NCI-H146 (cell line): Measurements from ENCODE around the gene EZH2.

Experiments used
- DNase-seq: peaks from one replicate; lab custom pipeline; 2025; lab: John Stamatoyannopoulos, UW

The EZH2 gene

DNA sequence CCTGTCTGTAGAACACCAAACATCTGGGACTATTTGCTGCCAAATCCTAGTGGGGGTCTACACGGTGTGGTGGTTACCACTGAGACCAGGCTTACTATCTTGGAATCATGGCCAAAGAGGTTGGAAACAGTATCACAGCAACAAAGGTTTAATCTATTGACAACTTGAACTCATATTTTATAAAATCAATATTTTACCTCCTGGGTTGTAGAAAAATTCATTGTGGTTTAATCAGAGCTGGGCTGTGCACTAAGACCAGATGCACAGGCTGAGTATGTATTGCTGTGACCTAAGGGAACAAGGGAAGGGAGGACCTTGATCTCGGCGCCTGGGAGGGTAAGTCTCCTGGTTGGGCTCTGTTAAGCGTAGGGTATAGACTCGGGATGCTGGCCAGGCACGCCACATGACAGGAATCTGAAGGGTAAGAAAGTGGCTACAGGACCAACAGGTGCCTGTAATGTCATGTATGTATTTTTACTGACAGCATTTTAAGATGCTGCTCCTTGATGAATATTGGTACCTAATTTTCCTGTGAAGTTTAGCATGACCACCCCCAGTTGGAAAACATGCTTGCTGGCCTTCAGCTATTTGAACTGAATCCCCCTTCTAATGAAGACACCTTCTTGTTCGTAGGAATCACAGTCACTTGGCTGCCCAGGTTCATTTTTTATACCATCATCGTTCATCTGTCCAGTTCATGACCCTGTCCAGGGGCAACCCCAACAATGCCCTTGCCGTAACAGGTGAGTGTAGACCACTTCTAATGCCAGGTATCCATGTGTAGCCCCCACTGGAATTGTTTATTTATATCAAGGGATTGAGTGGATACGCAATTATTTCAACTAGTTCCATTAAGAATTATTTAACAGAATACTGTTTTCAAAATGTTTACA, 79.5 kb downstream of the EZH2 start:
- DNase-seq: no peak

DNA sequence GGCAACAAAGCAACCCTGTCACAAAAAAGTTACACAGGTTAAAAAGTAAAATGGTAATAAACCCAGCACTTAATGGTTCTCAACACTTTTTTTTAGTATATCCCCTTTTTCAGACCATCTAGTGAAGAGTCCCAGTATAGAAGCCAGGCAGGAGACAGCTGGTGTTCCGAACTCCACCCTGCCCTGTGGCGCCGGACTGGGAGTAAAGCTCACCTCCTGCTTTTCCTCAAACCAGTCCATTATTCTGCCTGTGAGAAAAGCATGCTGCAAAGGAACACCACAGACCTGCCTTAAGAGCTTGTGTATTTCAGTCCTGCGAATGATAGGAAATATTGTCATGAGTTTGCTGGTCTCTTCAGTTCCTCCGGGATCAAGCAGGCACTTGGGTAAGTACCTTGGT, 81.0 kb downstream of the EZH2 start:
- no peak for DNase-seq

DNA sequence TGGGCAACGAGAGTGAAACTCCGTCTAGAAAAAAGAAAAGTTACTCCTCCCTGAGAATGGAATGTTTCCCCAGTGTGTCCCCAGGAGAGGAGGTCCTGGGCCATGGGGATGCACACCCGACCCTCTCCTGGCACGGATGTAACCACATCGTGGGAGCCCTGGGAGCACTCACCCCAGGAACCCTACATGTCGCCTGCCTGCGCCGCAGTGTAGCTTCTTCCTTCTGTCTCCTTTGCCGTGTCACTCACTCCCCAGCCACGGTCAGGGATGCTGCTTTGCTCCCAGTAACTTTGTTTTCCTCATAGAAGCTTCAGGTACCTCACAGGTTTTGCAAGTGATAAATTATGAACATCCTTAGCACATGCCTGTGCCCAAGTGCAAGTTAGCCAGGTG, 82.0 kb downstream of the EZH2 start:
- no peak for DNase-seq

DNA sequence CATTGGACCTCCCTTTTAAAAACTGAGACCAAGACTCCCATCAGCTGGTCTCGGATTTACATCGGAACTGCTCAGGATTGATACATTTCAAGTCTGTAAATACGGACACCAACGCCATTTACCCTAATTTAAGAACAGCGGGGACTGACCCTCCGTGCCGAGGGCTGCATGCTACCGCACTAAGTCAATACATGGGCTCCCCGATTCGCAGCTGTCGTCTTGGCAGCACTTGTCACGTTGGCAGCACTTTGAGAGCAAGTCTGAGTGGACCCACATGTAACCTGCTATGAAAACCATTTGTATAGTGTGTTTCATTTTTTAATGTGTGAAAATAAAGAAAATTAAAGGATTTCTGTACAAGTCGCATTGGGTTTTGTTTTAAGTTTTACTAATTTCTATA, 83.4 kb downstream of the EZH2 start:
- no peak for DNase-seq

DNA sequence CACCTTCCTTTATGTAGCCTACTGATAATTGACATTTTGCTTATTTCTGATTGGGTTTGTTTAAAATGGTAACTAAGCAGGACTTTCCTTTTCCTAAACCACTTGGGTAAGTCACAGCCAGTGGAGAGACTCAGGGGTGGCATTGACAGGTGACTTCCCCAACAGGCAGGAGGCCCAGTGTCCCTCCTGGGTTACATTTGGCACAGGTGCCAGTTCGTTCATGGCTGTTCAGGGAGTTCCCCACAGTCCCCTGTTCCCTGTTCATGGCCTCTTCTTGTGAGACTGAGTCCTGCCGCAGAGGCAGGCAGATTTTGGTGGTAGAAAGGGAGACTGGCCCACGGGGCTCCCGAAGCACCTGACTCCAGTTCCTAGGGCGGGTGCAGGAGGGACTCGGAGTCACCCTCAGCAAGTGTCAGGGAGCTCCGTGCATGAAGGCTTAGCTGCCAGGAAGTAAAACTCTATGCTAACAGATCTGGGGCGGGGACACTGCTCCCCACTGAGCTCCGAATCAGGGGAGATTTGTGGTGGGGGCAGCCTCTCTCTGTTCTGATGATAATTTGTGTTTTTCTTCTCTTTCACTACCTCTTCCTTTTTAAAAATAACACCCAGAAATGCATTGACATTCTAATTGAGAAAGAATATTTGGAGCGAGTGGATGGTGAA, 84.1 kb downstream of the EZH2 start:
- DNase-seq: no peak

DNA sequence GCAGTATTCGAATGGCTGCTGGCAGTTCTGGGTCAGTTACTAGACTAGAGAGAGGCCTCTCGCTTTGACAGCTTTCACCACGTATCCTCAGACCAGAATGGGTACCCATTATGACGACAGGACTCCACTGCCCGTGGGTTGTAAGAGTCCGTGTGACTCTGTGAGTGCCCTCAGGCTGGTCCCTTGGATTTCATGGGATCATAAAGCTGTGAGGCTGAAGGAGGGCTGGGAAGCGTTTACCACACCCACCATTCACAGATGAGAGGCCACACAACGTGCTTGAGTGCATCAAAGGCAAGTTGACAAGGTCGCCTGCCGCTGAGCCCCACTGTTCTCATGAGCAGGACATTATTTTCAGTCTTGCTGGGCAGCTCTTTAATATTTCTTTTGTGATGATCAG, 87.2 kb downstream of the EZH2 start:
- DNase-seq: no peak

DNA sequence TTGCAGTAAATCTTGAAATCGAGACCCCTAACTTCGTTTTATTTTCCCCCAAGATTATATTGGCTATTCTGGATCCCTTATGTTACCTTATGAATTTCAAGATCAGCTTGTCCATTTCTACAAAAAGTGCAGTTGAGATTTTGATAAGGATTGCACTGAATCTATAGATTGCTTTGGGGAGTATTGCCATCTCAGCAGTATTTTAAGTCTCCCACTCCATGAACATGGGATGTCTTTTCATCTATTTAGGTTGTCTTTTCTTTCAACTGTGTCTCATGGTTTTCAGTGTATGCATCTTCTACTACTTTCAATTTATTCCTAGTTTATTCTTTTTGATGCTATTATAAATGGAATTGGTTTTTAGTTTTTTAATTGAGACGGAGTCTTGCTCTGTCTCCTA, 89.6 kb downstream of the EZH2 start:
- DNase-seq: no peak

DNA sequence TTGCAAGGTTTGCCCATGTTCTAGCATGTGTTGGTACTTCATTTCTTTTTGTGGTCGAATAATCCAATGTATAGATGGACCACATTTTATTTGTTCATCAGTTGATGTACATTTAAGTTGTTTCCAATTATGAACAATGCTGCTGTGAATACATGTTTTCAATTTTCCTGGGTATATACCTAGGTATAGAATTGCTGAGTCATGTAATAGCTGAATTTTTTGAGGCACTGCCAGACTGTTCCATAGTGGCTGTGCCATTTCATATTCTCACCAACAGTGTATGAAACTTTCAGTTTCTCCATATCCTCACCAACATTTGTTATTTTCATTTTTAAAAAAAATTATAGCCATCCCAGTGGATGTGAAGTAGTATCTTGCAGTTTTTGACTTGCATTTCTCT, 90.5 kb downstream of the EZH2 start:
- DNase-seq: no peak

DNA sequence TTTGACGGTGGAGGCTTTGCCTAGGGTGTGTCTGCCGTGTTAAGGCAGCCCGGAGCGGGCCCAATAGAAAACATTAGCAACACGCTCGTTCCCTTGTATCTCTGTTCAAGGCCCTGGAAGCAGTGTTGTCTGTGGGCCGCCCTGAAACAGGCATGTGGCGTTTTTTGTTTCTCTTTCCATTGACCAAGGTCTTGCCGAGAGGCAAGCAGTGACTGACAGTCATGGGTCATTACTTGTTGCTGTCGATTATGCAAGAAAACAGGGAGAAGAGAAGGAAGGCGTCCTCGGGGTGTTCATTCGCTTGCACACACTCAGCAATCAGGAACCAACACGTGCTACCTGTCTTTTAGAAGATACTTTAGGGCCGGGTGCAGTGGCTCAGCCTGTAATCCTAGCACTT, 92.5 kb downstream of the EZH2 start:
- no peak for DNase-seq

DNA sequence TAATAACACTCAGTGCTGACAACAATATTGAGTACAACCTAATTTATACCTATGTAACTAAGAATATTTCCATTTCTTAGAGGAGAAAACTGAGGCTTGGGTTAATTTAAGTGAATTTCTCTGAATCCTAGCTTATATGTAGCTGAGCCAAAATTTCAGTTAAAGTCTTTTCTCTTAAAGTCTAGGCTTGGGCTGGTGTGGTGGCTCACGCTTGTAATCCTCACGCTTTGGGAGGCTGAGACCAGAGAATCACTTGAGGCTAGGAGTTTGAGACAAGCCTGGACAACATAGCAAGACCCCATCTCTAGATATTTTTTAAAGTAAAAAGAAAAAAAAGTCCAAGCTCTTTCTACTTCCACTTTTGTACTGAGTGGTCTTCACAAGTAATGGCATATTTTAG, 93.2 kb downstream of the EZH2 start:
- no peak for DNase-seq

DNA sequence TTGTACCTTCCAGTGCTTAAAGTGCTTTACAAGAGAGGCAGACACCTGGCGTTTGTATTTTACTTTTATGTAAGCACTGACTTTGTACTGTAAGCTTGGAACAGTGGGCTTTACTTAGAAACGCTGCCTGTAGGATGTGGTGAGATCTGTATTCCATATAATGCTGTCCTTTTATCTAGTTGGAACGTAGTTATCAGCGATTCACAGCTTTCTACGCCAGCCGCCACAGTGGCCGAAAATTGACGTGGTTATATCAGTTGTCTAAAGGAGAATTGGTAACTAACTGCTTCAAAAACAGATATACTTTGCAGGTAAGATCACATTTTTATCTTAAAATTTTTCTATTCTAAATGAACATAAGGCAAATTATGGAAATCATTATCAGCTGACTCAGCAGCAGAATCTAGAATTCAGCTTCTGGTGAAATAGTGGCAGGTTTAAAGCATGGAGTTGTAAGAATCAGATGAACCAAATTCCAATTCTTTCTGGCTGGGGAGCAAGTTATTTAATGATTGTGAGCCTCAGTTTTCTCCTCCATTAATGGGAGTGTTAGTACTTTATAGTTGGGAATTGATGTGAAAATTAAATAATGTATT, 93.9 kb downstream of the EZH2 start:
- DNase-seq: no peak

DNA sequence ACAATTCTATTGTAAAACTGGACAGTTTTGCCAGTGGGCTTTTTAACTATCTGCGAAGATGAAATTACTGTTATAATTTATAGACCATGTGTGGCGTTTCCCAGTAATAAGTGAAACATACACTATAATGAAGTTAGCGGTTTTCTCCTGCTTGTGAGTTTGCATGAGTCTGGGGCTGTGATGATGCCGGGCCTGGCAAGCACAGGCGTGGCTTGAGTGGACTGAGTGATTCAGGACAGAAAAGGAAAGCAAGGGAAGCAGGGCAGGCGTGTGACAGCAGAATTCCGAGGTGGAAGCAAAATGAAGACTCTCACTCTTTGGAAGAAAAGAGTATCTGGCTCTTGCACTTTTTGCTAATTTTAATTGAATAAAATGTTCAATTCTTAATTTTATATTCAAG, 94.9 kb downstream of the EZH2 start:
- no peak for DNase-seq

DNA sequence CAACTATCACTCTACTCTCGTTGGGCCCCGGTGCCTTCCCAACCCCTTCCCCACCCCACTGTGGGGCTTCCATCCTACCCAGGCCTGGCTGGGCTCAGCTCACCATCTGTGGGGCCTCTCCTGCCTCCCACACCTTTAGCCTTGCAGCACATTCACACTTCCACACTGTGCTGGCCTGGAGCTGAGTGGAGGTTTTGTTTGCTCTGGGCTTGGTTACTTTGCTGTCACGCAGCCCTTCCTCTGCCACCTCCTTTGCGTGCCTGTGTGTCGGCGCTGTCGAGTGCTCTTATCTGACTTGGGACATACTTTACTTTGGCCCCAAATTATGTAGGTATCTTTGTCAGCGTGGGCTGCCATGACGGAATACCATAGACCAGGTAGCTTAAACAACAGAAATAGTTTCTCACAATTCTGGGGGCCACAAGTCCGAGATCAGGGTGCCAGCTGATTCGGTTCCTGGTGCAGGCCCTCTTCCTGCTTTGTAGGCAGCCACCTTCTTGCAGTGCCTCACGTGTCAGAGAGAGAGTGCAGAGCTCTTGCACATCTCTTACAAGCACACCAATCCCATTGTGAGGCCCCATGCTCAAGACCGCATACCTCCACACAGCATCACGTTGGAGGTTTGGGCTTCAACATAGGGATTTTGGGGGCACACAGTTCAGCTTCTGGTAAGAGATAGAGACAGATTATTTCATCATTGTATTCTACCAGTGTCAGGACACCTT, 96.4 kb downstream of the EZH2 start:
- DNase-seq: no peak

DNA sequence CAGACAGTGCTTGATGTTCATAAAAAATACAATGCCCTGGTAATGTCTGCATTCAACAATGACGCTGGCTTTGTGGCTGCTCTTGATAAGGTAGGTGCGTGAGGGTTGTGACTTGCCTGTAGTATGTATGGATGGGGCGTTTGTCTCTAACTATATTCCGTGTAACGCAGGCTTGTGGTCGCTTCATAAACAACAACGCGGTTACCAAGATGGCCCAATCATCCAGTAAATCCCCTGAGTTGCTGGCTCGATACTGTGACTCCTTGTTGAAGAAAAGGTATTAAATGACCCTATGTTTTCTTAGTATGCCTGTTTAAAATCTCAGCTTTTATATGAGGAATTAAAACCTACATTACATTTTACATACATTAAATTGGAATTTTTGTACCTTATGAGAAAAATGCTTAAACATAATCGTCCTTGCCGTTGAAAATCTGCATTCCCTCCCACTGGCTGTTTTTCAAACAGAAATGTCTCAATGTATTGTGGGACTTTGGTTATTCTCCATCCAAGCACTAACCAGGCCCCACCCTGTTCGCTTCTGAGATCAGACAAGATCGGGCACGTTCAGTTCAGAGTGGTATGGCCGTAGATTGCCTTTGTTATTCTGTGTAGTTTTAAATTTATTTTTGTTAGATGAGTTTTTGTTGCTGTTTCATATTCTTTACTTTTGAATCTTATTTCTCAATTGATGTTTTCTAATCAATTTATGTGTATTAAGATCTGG, 100.1 kb downstream of the EZH2 start:
- DNase-seq: no peak

DNA sequence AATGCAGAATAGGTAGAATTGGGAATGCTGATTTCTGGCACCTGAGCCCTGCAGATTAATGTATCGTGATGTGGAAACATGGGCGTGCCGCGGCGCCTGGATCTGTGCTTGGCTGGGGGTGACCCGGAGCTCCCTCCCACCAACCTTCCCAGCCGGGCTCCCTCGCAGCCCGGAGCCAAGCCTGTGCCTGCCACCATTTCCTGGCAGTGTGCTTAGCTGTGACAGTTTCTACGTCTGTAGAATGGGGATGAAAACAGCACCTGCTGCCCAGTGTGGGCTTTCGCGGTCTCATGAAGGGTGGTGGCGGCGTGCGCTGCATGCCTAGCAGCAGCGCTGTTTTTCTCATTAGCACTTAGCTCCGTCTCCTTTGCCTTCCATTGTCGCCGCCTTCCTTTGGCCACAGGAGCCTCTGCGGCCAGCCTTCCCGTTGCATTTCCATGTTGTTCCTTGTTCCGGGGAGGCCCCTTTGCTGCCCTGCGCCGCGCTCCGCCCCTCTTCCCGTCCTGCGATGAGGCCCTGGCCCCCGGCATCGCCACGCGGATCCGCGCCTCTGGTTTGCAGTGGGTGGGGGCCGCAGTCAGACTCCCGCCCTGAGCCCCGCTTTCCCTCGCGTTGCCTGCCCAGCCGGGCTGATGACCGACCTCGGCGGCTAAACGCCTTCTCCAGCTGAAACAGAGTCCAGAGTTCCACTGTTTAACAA, 101.2 kb downstream of the EZH2 start:
- peak; percentile 49 for DNase-seq

DNA sequence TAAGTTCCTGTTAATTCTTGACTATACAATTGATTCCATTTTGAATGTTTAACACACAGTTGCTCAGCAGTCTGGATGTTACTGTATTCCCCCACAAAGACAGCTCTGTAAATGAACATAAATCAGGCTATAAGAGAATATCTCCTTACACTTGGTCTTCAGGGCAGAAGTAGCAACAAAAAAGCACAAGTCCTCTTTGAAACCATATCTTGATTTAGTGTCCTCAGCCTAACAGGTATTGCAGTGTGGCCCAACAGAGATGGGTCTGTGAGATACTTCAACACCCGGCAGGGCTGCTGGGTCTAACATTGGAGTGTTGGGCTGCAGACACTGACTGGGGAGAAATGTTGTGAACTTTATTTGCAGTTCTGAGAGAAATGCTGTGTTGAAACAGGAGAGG, 109.6 kb downstream of the EZH2 start:
- DNase-seq: no peak

DNA sequence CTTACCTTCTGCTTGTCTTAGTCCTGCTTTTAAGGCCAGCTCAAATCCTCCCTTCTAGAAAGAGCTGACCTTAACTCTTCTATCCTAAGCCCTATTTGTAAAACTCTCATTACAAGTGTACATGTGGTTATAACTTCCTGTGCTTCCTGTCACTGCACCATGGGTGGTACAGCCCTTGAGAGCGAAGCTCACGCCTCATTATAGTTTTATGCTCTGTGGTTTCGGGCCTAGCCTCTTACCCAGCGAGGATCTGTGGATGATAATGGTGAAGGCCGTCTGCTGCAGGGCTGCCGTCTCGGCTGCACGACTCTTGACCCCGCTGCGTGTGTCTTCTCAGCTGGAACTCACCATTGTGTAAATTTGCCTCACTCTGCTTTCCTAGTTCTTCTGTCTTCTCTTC, 110.8 kb downstream of the EZH2 start:
- DNase-seq: peak; percentile 46

DNA sequence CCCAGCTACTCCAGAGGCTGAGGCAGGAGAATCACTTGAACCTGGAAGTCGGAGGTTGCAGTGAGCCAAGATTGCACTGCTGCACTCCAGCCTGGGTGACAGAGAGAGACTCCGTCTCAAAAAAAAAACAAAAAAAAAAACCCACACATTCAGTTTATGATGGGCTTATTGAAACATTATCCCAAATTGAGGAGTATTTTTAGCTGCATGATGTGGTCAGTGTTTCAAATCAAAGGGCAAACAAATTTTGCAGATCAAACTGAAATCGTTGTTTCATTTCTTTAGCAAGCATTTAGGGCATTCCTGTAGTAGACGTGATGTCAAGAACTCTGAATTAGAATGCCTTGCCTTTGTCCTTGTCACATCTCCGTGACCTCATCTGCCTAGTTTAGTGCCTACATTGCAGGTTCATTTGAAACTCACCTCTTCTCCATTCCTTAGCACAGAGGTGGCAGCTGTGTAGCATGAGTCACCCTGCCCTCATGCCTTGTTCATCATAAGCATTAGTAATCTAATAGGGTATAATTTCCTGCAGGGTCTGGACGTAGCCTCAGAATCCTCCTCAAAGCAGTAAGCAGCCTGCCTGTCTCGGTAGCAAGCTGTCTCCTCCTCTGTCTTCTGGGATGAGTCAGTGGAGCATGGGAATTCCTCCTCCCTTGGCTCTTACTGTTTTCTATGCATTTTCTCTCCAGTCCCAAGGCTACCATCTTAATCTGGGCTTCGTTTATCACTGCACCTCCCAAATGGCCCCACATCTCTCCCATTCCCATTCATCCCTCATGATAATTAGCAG, 111.6 kb downstream of the EZH2 start:
- peak; percentile 9 for DNase-seq

DNA sequence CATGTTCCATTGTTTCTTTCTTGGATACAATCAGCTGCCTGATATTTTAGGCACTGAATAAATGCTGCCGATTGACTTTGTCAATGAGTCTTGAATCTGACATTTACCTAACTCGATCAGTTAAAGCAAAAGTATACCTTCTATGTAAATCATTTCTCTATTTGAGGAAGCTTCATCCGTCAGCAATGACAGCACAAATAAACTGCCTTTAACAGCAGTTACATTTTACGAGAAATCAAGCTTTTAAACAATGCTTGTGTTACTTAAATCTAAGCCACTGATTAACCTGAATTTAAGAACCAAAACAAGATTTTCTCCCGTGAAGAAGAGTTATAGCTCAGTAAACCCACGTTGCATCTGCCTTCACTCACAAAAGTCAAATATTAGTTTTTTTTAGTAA, 114.1 kb downstream of the EZH2 start:
- no peak for DNase-seq

DNA sequence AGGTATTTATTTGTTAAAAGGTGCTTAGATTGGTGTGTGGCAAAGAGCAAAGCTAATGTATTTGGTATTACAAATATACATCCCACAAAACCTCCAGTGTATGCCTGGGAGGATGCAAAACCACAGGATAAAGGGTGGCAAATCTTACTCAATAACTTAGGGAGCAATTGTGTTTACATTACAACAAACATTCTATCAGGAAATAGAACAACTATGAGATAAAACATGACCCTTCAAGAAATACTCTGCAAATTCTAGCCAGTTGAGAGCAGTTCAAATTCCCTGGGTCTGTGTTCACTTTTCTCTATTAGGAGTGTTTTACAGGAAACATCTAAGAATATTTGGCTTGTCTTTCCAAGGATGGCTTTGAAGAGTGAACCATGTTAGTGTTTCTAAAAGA, 120.5 kb downstream of the EZH2 start:
- DNase-seq: no peak
